Measurements from ENCODE around the gene SLC10A1.

SLC10A1 gene

GRCh38 chr14:69808919-69809808 lies 12.1 kb upstream of the SLC10A1 start:
- DNase-seq (ENCODE audit: low read depth): no peak

GRCh38 chr14:69807192-69807591 lies 10.2 kb upstream of the SLC10A1 start:
- DNase-seq (ENCODE audit: low read depth): no peak

GRCh38 chr14:69804902-69805301 lies 7.9 kb upstream of the SLC10A1 start:
- no peak for DNase-seq (ENCODE audit: low read depth)

GRCh38 chr14:69803753-69804152 lies 6.7 kb upstream of the SLC10A1 start:
- no peak for DNase-seq (ENCODE audit: low read depth)

- DNase-seq (ENCODE audit: low read depth): no peak
These were observed 1.3 kb upstream of the SLC10A1 start for GRCh38 chr14:69798339-69798735.

- no peak for DNase-seq (ENCODE audit: low read depth)
These were observed 715 bp upstream of the SLC10A1 start for GRCh38 chr14:69797573-69798338.

- DNase-seq (ENCODE audit: low read depth): no peak
These were observed 1.4 kb downstream of the SLC10A1 start for GRCh38 chr14:69795691-69796090.

- no peak for DNase-seq (ENCODE audit: low read depth)
These were observed 2.2 kb downstream of the SLC10A1 start for GRCh38 chr14:69794791-69795190.

GRCh38 chr14:69792887-69793421 lies 4.1 kb downstream of the SLC10A1 start:
- no peak for DNase-seq (ENCODE audit: low read depth)

- no peak for DNase-seq (ENCODE audit: low read depth)
These were observed 7.9 kb downstream of the SLC10A1 start for GRCh38 chr14:69789118-69789640.

GRCh38 chr14:69786603-69787002 lies 10.4 kb downstream of the SLC10A1 start:
- DNase-seq (ENCODE audit: low read depth): no peak

- no peak for DNase-seq (ENCODE audit: low read depth)
These were observed 12.1 kb downstream of the SLC10A1 start for GRCh38 chr14:69784942-69785341.

- DNase-seq (ENCODE audit: low read depth): no peak
These were observed 16.1 kb downstream of the SLC10A1 start for GRCh38 chr14:69780952-69781351.

- no peak for DNase-seq (ENCODE audit: low read depth)
These were observed 16.9 kb downstream of the SLC10A1 start for GRCh38 chr14:69780092-69780491.

GRCh38 chr14:69779088-69779487 lies 18.0 kb downstream of the SLC10A1 start:
- no peak for DNase-seq (ENCODE audit: low read depth)

- no peak for DNase-seq (ENCODE audit: low read depth)
These were observed 20.1 kb downstream of the SLC10A1 start for GRCh38 chr14:69776875-69777453.

- DNase-seq (ENCODE audit: low read depth): no peak
These were observed 22.0 kb downstream of the SLC10A1 start for GRCh38 chr14:69775012-69775411.

GRCh38 chr14:69773571-69774276 lies 23.3 kb downstream of the SLC10A1 start:
- DNase-seq (ENCODE audit: low read depth): no peak

GRCh38 chr14:69772082-69773017 lies 24.7 kb downstream of the SLC10A1 start:
- no peak for DNase-seq (ENCODE audit: low read depth)

GRCh38 chr14:69771136-69771535 lies 25.9 kb downstream of the SLC10A1 start:
- no peak for DNase-seq (ENCODE audit: low read depth)

GRCh38 chr14:69770559-69770958 lies 26.5 kb downstream of the SLC10A1 start:
- DNase-seq (ENCODE audit: low read depth): no peak
